OCI-LY7 (cell line): ENCODE results near the gene TIMM10.

ENCODE experiments used
- EZH2phosphoT487 ChIP-seq: fragments of 200-600 bp; sonication (generic); IDR thresholded peaks from 2 replicates; pipeline ENCODE4 v1.6.1; 2018; ENCODE audit warnings: low read depth, borderline replicate concordance, mild to moderate bottlenecking, mixed run types, antibody characterized with exemption, low read length, moderate library complexity, mixed read lengths
- TF ChIP-seq, protein P1 (sequence below): fragments of 200-600 bp; sonication (generic); conservative IDR thresholded peaks from 2 replicates; pipeline ENCODE4 v1.5.1; 2014; ENCODE audit warnings: mild to moderate bottlenecking, antibody characterized with exemption, low read length, moderate library complexity, mixed read lengths

DNA sequence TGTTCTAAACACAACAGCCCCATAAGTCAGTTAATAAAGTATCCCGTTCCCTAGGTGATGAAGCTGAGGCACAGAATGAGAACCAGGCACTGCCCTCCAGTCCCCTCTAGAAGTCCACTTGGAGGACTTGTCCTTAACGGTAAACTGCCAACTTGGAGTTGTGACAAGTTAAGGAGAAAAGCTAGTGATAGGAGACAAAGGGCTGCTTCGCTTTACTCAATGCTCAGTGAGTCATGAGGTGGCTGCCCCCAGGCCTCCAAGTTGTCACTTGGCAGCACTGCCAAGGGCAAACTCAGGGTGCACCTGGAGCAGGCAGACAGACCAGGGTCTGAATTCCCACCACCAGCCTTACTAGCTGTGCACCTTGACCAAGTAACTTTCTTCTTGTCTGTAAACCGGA, 28.6 kb downstream of the TIMM10 start:
- no peak for TF ChIP-seq EZH2phosphoT487
- TF ChIP-seq, protein P1, sequence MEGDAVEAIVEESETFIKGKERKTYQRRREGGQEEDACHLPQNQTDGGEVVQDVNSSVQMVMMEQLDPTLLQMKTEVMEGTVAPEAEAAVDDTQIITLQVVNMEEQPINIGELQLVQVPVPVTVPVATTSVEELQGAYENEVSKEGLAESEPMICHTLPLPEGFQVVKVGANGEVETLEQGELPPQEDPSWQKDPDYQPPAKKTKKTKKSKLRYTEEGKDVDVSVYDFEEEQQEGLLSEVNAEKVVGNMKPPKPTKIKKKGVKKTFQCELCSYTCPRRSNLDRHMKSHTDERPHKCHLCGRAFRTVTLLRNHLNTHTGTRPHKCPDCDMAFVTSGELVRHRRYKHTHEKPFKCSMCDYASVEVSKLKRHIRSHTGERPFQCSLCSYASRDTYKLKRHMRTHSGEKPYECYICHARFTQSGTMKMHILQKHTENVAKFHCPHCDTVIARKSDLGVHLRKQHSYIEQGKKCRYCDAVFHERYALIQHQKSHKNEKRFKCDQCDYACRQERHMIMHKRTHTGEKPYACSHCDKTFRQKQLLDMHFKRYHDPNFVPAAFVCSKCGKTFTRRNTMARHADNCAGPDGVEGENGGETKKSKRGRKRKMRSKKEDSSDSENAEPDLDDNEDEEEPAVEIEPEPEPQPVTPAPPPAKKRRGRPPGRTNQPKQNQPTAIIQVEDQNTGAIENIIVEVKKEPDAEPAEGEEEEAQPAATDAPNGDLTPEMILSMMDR, result no peak
